ENCODE results near the gene SPOPL. TPM values are rescaled to one million over a fixed set of nuclear protein-coding genes. Genes with fewer than 3 reads are reported as not detected.
A peak's percentile ranks its signal among the peaks of the same experiment; 100 is the strongest.

SPOPL gene
- total RNA-seq, 1 donor from 2014 or later = 19.4 TPM

DNA sequence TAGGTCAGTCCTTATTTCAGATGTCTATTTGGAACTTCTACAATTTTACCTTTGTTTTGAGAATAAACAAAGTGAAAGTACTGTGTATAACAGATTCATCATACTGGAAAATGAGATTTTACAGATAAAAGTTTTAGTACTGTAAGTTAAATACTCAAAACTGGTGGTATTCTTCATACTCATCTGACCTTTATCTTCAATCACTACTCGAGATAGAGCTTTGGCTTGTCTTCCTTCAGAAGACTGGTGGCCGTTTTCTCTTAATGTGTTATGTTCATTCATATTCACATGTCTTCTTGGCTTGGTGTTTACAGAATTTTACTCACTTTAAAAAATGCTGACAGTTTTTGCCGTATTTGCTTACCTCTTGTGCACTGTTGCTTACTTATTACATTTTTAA is 2.1 kb downstream of the SPOPL start:
- peaks cover 4% of the 10 kb centered on the region for H3K9me3 Mint-ChIP-seq (ENCODE audit: unreplicated experiment)
- no peak for DNase-seq
- TF ChIP-seq, protein P1, sequence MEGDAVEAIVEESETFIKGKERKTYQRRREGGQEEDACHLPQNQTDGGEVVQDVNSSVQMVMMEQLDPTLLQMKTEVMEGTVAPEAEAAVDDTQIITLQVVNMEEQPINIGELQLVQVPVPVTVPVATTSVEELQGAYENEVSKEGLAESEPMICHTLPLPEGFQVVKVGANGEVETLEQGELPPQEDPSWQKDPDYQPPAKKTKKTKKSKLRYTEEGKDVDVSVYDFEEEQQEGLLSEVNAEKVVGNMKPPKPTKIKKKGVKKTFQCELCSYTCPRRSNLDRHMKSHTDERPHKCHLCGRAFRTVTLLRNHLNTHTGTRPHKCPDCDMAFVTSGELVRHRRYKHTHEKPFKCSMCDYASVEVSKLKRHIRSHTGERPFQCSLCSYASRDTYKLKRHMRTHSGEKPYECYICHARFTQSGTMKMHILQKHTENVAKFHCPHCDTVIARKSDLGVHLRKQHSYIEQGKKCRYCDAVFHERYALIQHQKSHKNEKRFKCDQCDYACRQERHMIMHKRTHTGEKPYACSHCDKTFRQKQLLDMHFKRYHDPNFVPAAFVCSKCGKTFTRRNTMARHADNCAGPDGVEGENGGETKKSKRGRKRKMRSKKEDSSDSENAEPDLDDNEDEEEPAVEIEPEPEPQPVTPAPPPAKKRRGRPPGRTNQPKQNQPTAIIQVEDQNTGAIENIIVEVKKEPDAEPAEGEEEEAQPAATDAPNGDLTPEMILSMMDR (IDR thresholded peaks at IDR 0.05; ENCODE audit: partially characterized antibody, unreplicated experiment) = no peak
- peak overlapping the region; percentile 58 for H3K4me3 Mint-ChIP-seq (ENCODE audit: unreplicated experiment)
- peaks cover 4% of the 10 kb centered on the region for H3K27me3 Mint-ChIP-seq (ENCODE audit: unreplicated experiment)
- peaks cover 5% of the 10 kb centered on the region for H3K4me1 Mint-ChIP-seq (ENCODE audit: low read depth, unreplicated experiment)
- no peaks in the 10 kb centered on the region for H3K36me3 Mint-ChIP-seq (ENCODE audit: unreplicated experiment)
- no peak overlapping the region for H3K27ac Mint-ChIP-seq (ENCODE audit: unreplicated experiment)

DNA sequence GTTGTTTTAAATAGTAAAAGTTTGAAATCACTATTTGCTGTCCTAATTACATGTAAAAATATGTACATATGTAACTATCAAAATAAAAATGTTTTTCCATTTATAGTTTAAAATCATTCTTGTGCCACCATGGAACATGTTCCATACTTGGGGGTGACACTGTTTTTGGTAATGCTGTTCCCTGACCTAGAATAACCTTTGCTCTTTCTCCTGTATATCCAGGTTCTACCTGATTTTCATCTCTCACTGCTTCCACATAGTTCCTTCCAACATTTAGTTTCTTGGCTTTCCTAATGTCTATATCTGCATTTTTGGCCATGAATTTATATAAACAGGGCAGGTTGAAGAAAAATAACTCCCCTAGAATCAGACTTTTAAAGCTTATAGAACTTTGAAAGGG is 2.5 kb downstream of the SPOPL start:
- DNase-seq = no peak
- H3K27ac Mint-ChIP-seq (ENCODE audit: unreplicated experiment) = no peak overlapping the region
- H3K4me3 Mint-ChIP-seq (ENCODE audit: unreplicated experiment) = peak overlapping the region; percentile 58
- H3K36me3 Mint-ChIP-seq (ENCODE audit: unreplicated experiment) = no peaks in the 10 kb centered on the region
- H3K27me3 Mint-ChIP-seq (ENCODE audit: unreplicated experiment) = peaks cover 4% of the 10 kb centered on the region
- TF ChIP-seq, protein P1 (IDR thresholded peaks at IDR 0.05; ENCODE audit: partially characterized antibody, unreplicated experiment) = no peak
- H3K9me3 Mint-ChIP-seq (ENCODE audit: unreplicated experiment) = peaks cover 4% of the 10 kb centered on the region
- H3K4me1 Mint-ChIP-seq (ENCODE audit: low read depth, unreplicated experiment) = peaks cover 5% of the 10 kb centered on the region

DNA sequence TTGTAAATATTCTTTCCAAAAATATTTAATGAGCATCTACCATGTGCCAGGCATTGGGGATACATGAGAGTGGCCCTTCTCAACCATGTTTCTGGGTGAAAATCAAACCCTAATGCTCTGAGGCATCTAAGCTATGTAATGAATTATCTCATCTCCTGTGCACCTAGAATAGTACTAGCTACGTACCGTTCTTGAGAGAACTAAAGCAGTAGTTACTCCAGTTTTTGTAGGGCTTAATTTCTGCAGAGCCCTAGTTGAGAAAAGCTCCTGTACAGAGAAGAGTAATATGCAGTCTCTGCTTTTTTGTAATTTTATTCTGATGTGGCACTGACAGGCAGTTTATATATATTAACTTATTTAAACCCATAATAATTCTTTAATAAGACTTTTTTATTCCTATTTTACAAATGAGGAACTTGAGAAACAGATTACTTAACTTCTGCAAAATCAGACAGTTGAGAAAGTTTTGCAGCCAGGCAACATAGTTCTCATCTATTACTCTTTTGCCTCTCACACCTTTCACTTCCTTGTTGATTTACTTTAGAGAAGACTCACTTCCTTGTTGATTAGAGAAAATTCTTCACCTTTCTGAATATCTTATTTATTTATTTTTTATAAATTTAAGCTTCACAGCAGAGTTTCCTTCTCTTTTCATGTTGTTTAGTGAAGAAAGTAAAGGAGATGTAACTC is 3.1 kb downstream of the SPOPL start:
- TF ChIP-seq, protein P1 (IDR thresholded peaks at IDR 0.05; ENCODE audit: partially characterized antibody, unreplicated experiment) = no peak
- Mint-ChIP-seq H3K4me3 (ENCODE audit: unreplicated experiment) (no peak overlapping the region), H3K27me3 (ENCODE audit: unreplicated experiment) (peaks cover 4% of the 10 kb centered on the region), H3K36me3 (ENCODE audit: unreplicated experiment) (no peaks in the 10 kb centered on the region), H3K9me3 (ENCODE audit: unreplicated experiment) (peaks cover 4% of the 10 kb centered on the region), H3K4me1 (ENCODE audit: low read depth, unreplicated experiment) (peaks cover 5% of the 10 kb centered on the region), H3K27ac (ENCODE audit: unreplicated experiment) (no peak overlapping the region)
- DNase-seq = no peak

DNA sequence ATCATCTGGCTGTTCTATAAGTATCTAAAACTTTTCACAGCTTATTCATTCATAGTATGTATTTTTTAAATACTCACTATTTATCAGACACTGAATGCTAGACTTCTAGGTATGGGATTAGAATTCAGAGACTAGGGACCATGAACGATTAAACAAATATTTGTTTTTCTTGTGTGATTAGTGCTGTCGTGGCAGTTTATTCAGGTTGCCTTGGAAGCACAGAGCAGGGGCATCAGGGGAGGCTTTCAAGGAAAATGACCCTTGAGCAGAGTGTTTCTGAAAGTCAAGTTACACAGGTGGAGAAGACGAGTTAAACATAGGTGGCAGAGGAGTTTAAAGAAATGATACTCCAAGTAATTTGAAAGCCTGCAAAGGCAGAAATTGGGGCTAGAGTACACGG is 5.7 kb downstream of the SPOPL start:
- TF ChIP-seq, protein P1 (IDR thresholded peaks at IDR 0.05; ENCODE audit: partially characterized antibody, unreplicated experiment) = no peak
- H3K9me3 Mint-ChIP-seq (ENCODE audit: unreplicated experiment) = peaks cover 3% of the 10 kb centered on the region
- no peak for DNase-seq
- no peaks in the 10 kb centered on the region for H3K36me3 Mint-ChIP-seq (ENCODE audit: unreplicated experiment)
- H3K27me3 Mint-ChIP-seq (ENCODE audit: unreplicated experiment) = peaks cover 3% of the 10 kb centered on the region
- no peak overlapping the region for H3K4me3 Mint-ChIP-seq (ENCODE audit: unreplicated experiment)
- peaks cover 5% of the 10 kb centered on the region for H3K4me1 Mint-ChIP-seq (ENCODE audit: low read depth, unreplicated experiment)
- H3K27ac Mint-ChIP-seq (ENCODE audit: unreplicated experiment) = no peak overlapping the region

DNA sequence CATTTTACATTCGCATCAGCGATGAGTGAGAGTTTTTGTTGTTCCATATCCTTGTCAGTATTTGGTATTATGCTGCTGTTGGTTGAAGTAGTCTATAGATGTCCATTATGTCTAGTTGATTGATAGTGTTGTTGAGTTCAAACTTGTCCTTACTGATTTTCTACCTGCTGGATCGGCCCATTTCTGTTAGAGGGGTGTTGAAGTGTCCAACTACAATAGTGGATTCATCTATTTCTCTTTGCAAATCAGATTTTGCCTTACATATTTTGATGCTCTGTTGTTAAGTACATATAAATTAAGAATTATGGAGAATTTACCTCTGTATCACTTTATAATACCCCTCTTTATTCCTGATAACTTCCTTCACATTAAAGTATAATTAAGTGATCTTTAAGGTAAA is 8.7 kb downstream of the SPOPL start:
- Mint-ChIP-seq H3K4me1 (ENCODE audit: low read depth, unreplicated experiment) (peaks cover 14% of the 10 kb centered on the region), H3K27me3 (ENCODE audit: unreplicated experiment) (no peaks in the 10 kb centered on the region), H3K27ac (ENCODE audit: unreplicated experiment) (no peak overlapping the region), H3K4me3 (ENCODE audit: unreplicated experiment) (no peak overlapping the region), H3K9me3 (ENCODE audit: unreplicated experiment) (peaks cover 2% of the 10 kb centered on the region), H3K36me3 (ENCODE audit: unreplicated experiment) (no peaks in the 10 kb centered on the region)
- no peak for DNase-seq
- TF ChIP-seq, protein P1 (IDR thresholded peaks at IDR 0.05; ENCODE audit: partially characterized antibody, unreplicated experiment) = no peak
